Heart right ventricle (tissue), 16 donors: ENCODE results near the gene METTL24. TPM values are rescaled to one million over a fixed set of nuclear protein-coding genes. Genes with fewer than 3 reads are reported as not detected.

Experiments used
- ATAC-seq, 8 donors: fragments of 200-7000 bp; cut with Tn5 transposase; one replicate each; pipeline ENCODE4 v1.9.1; 2020; ENCODE audit warnings: mild to moderate bottlenecking in 8 of 8, moderate library complexity in 8 of 8, moderate number of reproducible peaks in 1 of 8
- DNase-seq, 2 donors: peaks; one replicate each; pipeline ENCODE4 v3.0.0-alpha.2; 2020
- H3K27ac ChIP-seq, 10 donors: fragments of 200-600 bp; sonication (generic) in 2 of 10; one replicate each; pipeline versions ENCODE4 v1.5.0 to v1.8.0; 2020 to 2022; ENCODE audit warnings: mild to moderate bottlenecking in 3 of 10
- H3K27me3 ChIP-seq, 7 donors: fragments of 200-600 bp; one replicate each; pipeline ENCODE4 v1.8.0; 2021 to 2022; ENCODE audit warnings: mild to moderate bottlenecking in 2 of 7
- H3K36me3 ChIP-seq, 9 donors: fragments of 200-600 bp; sonication (generic) in 1 of 9; one replicate each; pipeline versions ENCODE4 v1.5.0 to v1.8.0; 2020 to 2022; ENCODE audit warnings: mild to moderate bottlenecking in 2 of 9
- H3K4me1 ChIP-seq, 9 donors: fragments of 200-600 bp; sonication (generic) in 1 of 9; one replicate each; pipeline versions ENCODE4 v1.5.0 to v1.8.0; 2020 to 2022; ENCODE audit warnings: mild to moderate bottlenecking in 4 of 9
- H3K4me3 ChIP-seq, 10 donors: fragments of 200-600 bp; sonication (generic) in 2 of 10; one replicate each; pipeline versions ENCODE4 v1.5.0 to v1.8.0; 2020 to 2022; ENCODE audit warnings: mild to moderate bottlenecking in 7 of 10, moderate library complexity in 2 of 10
- H3K9me3 ChIP-seq, 11 donors: fragments of 200-600 bp in 10 of 11; sonication (generic) in 2 of 11; one replicate each; pipeline versions ENCODE4 v1.5.0 to v1.8.0; 2013 to 2022; ENCODE audit warnings: mild to moderate bottlenecking in 2 of 11, control low read depth in 1 of 11, moderate library complexity in 1 of 11
- WGBS, 2 donors: extraction: QIAGEN DNeasy Blood & Tissue Kit; methylation state at CpG; one replicate each; pipeline ENCODE4 v1.1.7; 2013; ENCODE audit warnings: inconsistent platforms in 1 of 2; 5-methylcytosine and 5-hydroxymethylcytosine counted together
- intact Hi-C, 10 donors: fragments of 100-400 bp; cut with DNase I; formaldehyde crosslinking; loops; one replicate each; pipeline versions ENCODE4 v1.11.1 to v1.14.2; 2022
- polyA plus RNA-seq, 2 donors: library from polyadenylated mRNA; stranded (reverse); fragments of 200-250 nt; gene quantifications; one replicate each; pipeline ENCODE4 v1.2.3, GENCODE V29; 2013
- total RNA-seq, 10 donors: library from RNA; stranded (reverse); fragmentation: NEBNext Ultra II Directional in 3 of 10; extraction: Animal tissue kit (Norgen Biotek cat#: 25700) in 3 of 10; gene quantifications; one replicate each; pipeline versions ENCODE4 v1.2.1 to v1.2.4, GENCODE V29; 2021 to 2023
- TF ChIP-seq, protein P1 (sequence below), 9 donors: fragments of 200-600 bp; sonication (generic) in 2 of 9; IDR thresholded peaks; one replicate each; pipeline versions ENCODE4 v1.5.0 to v1.8.0; 2021 to 2022; ENCODE audit warnings: antibody characterized with exemption in 9 of 9, mild to moderate bottlenecking in 5 of 9, moderate library complexity in 1 of 9
- donor health status: Arrhythmogenic right ventricular cardiomyopathy.
- donor health status: ischemic (EF 13 %, LVEDD 7.1; RV severe dilation, severe dysfunction).
- donor health status: healthy with polysubstance abuse.
- donor health status: DM: no; HTN: yes; CAD: no.
- donor health status: DM: no; HTN: no; CAD: no.
- donor health status: ischemic (EF 25% LVEDD 6.9; RV normal size, moderate dysfunction).
- donor health status: ischemic (EF 25% LVEDD 5.7; RV mildly dilated, moderate dysfunction).
- donor health status: healthy.
- donor health status: DM: yes; HTN: yes; CAD: no.
- donor health status: Ischemic cardiomyopathy.
- donor health status: ischemic (EF 35%, LVEDD 5.7; RV mildly dilated, moderate dysfunction).
- donor health status: nonischemic (EF 11% LVEDD 7.7; RV severe dilation, severe dysfunction).
- donor health status: DM: yes; HTN: yes; CAD: no.
- donor health status: PGD.
- donor health status: ischemic (EF 29% LVEDD 5.4; RV normal size, mild dysfunction).
- donor health status: nonischemic (EF 23%, LVEDD 6.1; RV moderate dilation, normal function).

The METTL24 gene
- total and polyA plus RNA-seq, 12 donors, result 0.07 to 2.4 (median 1.3) TPM; not detected in 1

- H3K36me3 ChIP-seq, result no peaks in the 10 kb centered on the region
- intact Hi-C loops, result no loop called here
- ATAC-seq, result no peak
- no peak overlapping the region for H3K27ac ChIP-seq
- no peak for DNase-seq
- H3K9me3 ChIP-seq, result peaks cover 0 to 20% (median 4%) of the 10 kb centered on the region in 11 donors
- H3K4me3 ChIP-seq, result no peak overlapping the region
- WGBS, 2 donors, result 79 to 82% methylated on average over 8 of the region's 8 CpGs
- TF ChIP-seq, protein P1, sequence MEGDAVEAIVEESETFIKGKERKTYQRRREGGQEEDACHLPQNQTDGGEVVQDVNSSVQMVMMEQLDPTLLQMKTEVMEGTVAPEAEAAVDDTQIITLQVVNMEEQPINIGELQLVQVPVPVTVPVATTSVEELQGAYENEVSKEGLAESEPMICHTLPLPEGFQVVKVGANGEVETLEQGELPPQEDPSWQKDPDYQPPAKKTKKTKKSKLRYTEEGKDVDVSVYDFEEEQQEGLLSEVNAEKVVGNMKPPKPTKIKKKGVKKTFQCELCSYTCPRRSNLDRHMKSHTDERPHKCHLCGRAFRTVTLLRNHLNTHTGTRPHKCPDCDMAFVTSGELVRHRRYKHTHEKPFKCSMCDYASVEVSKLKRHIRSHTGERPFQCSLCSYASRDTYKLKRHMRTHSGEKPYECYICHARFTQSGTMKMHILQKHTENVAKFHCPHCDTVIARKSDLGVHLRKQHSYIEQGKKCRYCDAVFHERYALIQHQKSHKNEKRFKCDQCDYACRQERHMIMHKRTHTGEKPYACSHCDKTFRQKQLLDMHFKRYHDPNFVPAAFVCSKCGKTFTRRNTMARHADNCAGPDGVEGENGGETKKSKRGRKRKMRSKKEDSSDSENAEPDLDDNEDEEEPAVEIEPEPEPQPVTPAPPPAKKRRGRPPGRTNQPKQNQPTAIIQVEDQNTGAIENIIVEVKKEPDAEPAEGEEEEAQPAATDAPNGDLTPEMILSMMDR (IDR thresholded peaks at IDR 0.05), result no peak
- no peaks in the 10 kb centered on the region for H3K27me3 ChIP-seq
- peaks cover 0 to 11% (median 0%) of the 10 kb centered on the region in 9 donors for H3K4me1 ChIP-seq
Observed at GRCh38 chr6:110287462-110288341, 70.4 kb downstream of the METTL24 start.

DNA sequence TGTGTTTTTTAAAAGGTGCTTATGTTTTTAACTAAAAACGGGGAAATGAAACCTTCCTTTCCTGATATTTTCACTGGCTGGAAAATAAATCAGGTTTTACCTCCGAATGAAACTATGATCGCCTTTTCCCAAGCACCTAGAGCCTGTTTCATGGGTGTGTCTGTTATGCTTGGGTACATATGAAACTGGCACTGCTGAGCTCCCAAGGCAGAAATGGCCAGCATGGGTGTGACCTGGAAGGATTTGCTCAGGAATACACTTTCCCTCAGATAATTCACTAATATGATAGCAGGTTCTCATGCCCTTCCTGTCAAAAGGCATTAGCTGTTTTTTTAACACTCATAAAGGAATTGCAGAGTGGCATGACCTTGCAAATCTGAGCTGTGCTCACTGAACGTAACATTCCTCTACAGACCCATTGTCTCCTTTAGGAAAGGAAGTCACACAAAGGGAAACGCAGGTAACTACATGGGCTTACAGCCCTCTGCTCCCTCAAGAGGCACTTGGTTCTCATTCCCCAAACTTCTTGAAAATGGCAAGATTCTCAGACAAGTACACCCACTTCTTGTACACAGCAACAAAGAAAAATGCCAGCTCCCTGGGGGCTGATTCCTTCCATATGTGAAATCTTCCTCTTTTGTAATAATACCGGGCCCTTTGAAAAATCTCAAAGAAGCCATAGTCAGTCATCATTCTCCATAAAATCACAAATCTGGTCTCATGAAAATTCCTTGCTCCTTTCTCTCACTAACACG lies 72.7 kb downstream of the METTL24 start:
- Histone ChIP-seq H3K4me3 (no peak overlapping the region), H3K27ac (no peak overlapping the region), H3K9me3 (peaks cover 0 to 14% (median 4%) of the 10 kb centered on the region in 11 donors), H3K27me3 (no peaks in the 10 kb centered on the region), H3K4me1 (peaks cover 0 to 11% (median 0%) of the 10 kb centered on the region in 9 donors), H3K36me3 (no peaks in the 10 kb centered on the region)
- intact Hi-C loops, result no loop called here
- DNase-seq, result no peak
- 77 to 82% methylated on average over 7 of the region's 7 CpGs for WGBS, 2 donors
- ATAC-seq, result no peak
- TF ChIP-seq, protein P1 (IDR thresholded peaks at IDR 0.05), result no peak

DNA sequence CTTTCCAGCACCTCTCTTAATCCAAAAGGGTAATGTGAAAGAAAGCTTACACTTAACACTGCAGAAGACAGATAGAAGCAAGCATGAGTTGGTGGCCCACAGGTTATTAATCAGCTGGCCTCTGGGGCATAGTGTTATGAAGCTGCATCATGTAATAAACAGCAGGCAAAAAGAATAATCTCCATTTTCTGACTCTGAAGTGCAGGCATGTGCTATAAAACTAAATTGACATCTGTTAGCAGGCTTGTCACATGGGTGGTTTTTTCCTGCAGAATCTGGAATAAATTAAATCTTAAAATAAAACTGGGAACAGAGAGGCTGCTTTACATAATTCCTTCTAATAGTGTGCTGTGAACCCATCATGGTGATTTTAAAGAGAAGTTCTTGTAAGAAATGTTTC lies 73.3 kb downstream of the METTL24 start:
- DNase-seq, result no peak
- peaks cover 0 to 11% (median 0%) of the 10 kb centered on the region in 9 donors for H3K4me1 ChIP-seq
- no peaks in the 10 kb centered on the region for H3K36me3 ChIP-seq
- no peak for ATAC-seq
- TF ChIP-seq, protein P1 (IDR thresholded peaks at IDR 0.05), result no peak
- intact Hi-C loops, result no loop called here
- no peak overlapping the region for H3K4me3 ChIP-seq
- peaks cover 0 to 10% (median 4%) of the 10 kb centered on the region in 11 donors for H3K9me3 ChIP-seq
- H3K27me3 ChIP-seq, result no peaks in the 10 kb centered on the region
- no peak overlapping the region for H3K27ac ChIP-seq

GRCh38 chr6:110283657-110284056 lies 74.5 kb downstream of the METTL24 start:
- peak in 6 of 8 donors; percentile 48 to 84 (median 68) for ATAC-seq

More at GRCh38 chr6:110283657-110284056, 74.5 kb downstream of the METTL24 start:
- Histone ChIP-seq H3K27me3 (no peaks in the 10 kb centered on the region), H3K4me1 (peaks cover 0 to 11% (median 0%) of the 10 kb centered on the region in 9 donors), H3K9me3 (peaks cover 0 to 10% (median 0%) of the 10 kb centered on the region in 11 donors), H3K36me3 (no peaks in the 10 kb centered on the region), H3K27ac (peak overlapping the region in 5 of 10 donors; percentile 17 to 43 (median 27)), H3K4me3 (peak overlapping the region in 1 of 10 donors; percentile 15)
- intact Hi-C loops, result no loop called here
- TF ChIP-seq, protein P1 (IDR thresholded peaks at IDR 0.05), result no peak
- 59 to 60% methylated on average over 2 of the region's 2 CpGs for WGBS, 2 donors
- DNase-seq, result no peak
